Astrocyte (in vitro differentiated cells and primary cell): ENCODE results near the gene FAM185A. TPM values are rescaled to one million over a fixed set of nuclear protein-coding genes. Genes with fewer than 3 reads are reported as not detected.

ENCODE experiments used
- DNase-seq: peaks from one replicate; pipeline ENCODE4 v3.0.0-alpha.2; 2010; ENCODE audit warnings: low read depth
- FAIRE-seq: peaks from 2 replicates; lab custom pipeline; 2011; peaks lifted over from hg19 to GRCh38; lab: Jason Lieb, UNC
- H2AFZ ChIP-seq: 2 replicates; pipeline ENCODE4 v1.6.0; 2012; ENCODE audit warnings: low read depth, low read length, inconsistent platforms
- H3K27ac ChIP-seq: 2 replicates; pipeline ENCODE4 v1.5.1; 2011; ENCODE audit warnings: low read depth, low read length, inconsistent platforms
- H3K27me3 ChIP-seq: 2 replicates; pipeline ENCODE4 v1.6.0; 2011; ENCODE audit warnings: low read length, inconsistent platforms; ENCODE audit not compliant: insufficient read depth
- H3K36me3 ChIP-seq: 2 replicates; pipeline ENCODE4 v1.5.1; 2011; ENCODE audit warnings: low read length, inconsistent platforms; ENCODE audit not compliant: insufficient read depth
- H3K4me1 ChIP-seq: 2 replicates; pipeline ENCODE4 v1.5.1; 2011; ENCODE audit warnings: low read length, inconsistent platforms; ENCODE audit not compliant: insufficient read depth
- H3K4me2 ChIP-seq: 2 replicates; pipeline ENCODE4 v1.6.0; 2012; ENCODE audit warnings: low read length, inconsistent platforms
- H3K4me3 ChIP-seq: 2 replicates; pipeline ENCODE4 v1.5.1; 2011; ENCODE audit warnings: low read depth, mild to moderate bottlenecking, low read length, inconsistent platforms; ENCODE audit not compliant: insufficient read depth
- H3K79me2 ChIP-seq: 2 replicates; pipeline ENCODE4 v1.6.0; 2012; ENCODE audit warnings: mild to moderate bottlenecking, low read length, inconsistent platforms; ENCODE audit not compliant: insufficient read depth
- H3K9ac ChIP-seq: 2 replicates; pipeline ENCODE4 v1.6.0; 2012; ENCODE audit warnings: mild to moderate bottlenecking, low read length, inconsistent platforms
- H3K9me3 ChIP-seq: 2 replicates; pipeline ENCODE4 v1.5.1; 2012; ENCODE audit warnings: low read depth, mild to moderate bottlenecking, low read length, inconsistent platforms; ENCODE audit not compliant: insufficient read depth
- H4K20me1 ChIP-seq: 2 replicates; pipeline ENCODE4 v1.6.0; 2012; ENCODE audit warnings: low read length, inconsistent platforms; ENCODE audit not compliant: insufficient read depth
- H3K27ac Mint-ChIP-seq: one replicate; pipeline ENCODE4 v1.8.0; 2021; ENCODE audit warnings: mild to moderate bottlenecking, mixed read lengths; ENCODE audit not compliant: unreplicated experiment
- H3K27me3 Mint-ChIP-seq: one replicate; pipeline ENCODE4 v1.8.0; 2021; ENCODE audit warnings: low read depth, mixed read lengths; ENCODE audit not compliant: unreplicated experiment
- H3K36me3 Mint-ChIP-seq: one replicate; pipeline ENCODE4 v1.8.0; 2021; ENCODE audit warnings: low read depth, mixed read lengths; ENCODE audit not compliant: unreplicated experiment
- H3K4me1 Mint-ChIP-seq: one replicate; pipeline ENCODE4 v1.8.0; 2021; ENCODE audit warnings: low read depth, mixed read lengths; ENCODE audit not compliant: unreplicated experiment
- H3K4me3 Mint-ChIP-seq: one replicate; pipeline ENCODE4 v1.8.0; 2021; ENCODE audit warnings: mild to moderate bottlenecking, moderate library complexity, mixed read lengths; ENCODE audit not compliant: unreplicated experiment
- H3K9me3 Mint-ChIP-seq: one replicate; pipeline ENCODE4 v1.8.0; 2021; ENCODE audit warnings: mild to moderate bottlenecking, mixed read lengths; ENCODE audit not compliant: unreplicated experiment
- CTCF ChIP-seq: IDR thresholded peaks from 2 replicates; pipeline ENCODE4 v1.5.1; 2011; ENCODE audit warnings: low read depth, mild to moderate bottlenecking, inconsistent platforms, low read length, moderate library complexity; ENCODE audit not compliant: insufficient read depth
- EZH2 ChIP-seq: IDR thresholded peaks from 2 replicates; pipeline ENCODE4 v1.6.1; 2012; ENCODE audit warnings: mild to moderate bottlenecking, low read length, inconsistent platforms; ENCODE audit not compliant: insufficient read depth
- total RNA-seq: library from RNA; stranded (reverse); gene quantifications from 2 replicates; pipeline ENCODE4 v1.2.1, GENCODE V29; 2021

FAM185A gene
- total RNA-seq, 1 donor from 2014 or later = 4.9 TPM

GRCh38 chr7:102843850-102844249, 95.1 kb downstream of the FAM185A start:
- H3K27ac ChIP-seq = no peak overlapping the region

GRCh38 chr7:102845346-102845745, 96.5 kb downstream of the FAM185A start:
- H3K4me3 Mint-ChIP-seq = no peak overlapping the region
- no peak overlapping the region for H3K27ac Mint-ChIP-seq
- Histone ChIP-seq H3K4me3 (no peak overlapping the region), H3K9ac (no peak overlapping the region), H4K20me1 (no peaks in the 10 kb centered on the region), H2AFZ (no peak overlapping the region), H3K79me2 (no peaks in the 10 kb centered on the region), H3K27me3 (no peaks in the 10 kb centered on the region), H3K36me3 (no peaks in the 10 kb centered on the region), H3K4me2 (no peak overlapping the region), H3K4me1 (peaks cover 3% of the 10 kb centered on the region), H3K27ac (no peak overlapping the region), H3K9me3 (no peaks in the 10 kb centered on the region)
- H3K27me3 Mint-ChIP-seq = no peaks in the 10 kb centered on the region
- DNase-seq (no peak), FAIRE-seq (no peak)
- H3K9me3 Mint-ChIP-seq = peaks cover 1% of the 10 kb centered on the region
- TF ChIP-seq CTCF = no peak
- TF ChIP-seq EZH2 = no peak
- peaks cover 4% of the 10 kb centered on the region for H3K36me3 Mint-ChIP-seq
- peaks cover 19% of the 10 kb centered on the region for H3K4me1 Mint-ChIP-seq

More at GRCh38 chr7:102843850-102844249, 95.1 kb downstream of the FAM185A start:
- Histone ChIP-seq H3K4me1 (peaks cover 3% of the 10 kb centered on the region), H3K79me2 (no peaks in the 10 kb centered on the region), H3K9ac (no peak overlapping the region), H4K20me1 (no peaks in the 10 kb centered on the region), H3K27me3 (no peaks in the 10 kb centered on the region), H3K4me3 (no peak overlapping the region), H2AFZ (no peak overlapping the region), H3K9me3 (no peaks in the 10 kb centered on the region), H3K36me3 (no peaks in the 10 kb centered on the region), H3K4me2 (no peak overlapping the region)
- Mint-ChIP-seq H3K4me3 (no peak overlapping the region), H3K27ac (no peak overlapping the region), H3K27me3 (no peaks in the 10 kb centered on the region), H3K36me3 (peaks cover 2% of the 10 kb centered on the region), H3K9me3 (peaks cover 1% of the 10 kb centered on the region), H3K4me1 (peaks cover 19% of the 10 kb centered on the region)
- DNase-seq (no peak), FAIRE-seq (no peak)
- no peak for TF ChIP-seq EZH2
- TF ChIP-seq CTCF = no peak

- no peaks in the 10 kb centered on the region for H4K20me1 ChIP-seq
- Mint-ChIP-seq H3K9me3 (no peaks in the 10 kb centered on the region), H3K4me1 (peaks cover 19% of the 10 kb centered on the region), H3K4me3 (no peak overlapping the region), H3K27ac (no peak overlapping the region), H3K36me3 (peaks cover 4% of the 10 kb centered on the region), H3K27me3 (no peaks in the 10 kb centered on the region)
- no peak overlapping the region for H3K9ac ChIP-seq
- no peaks in the 10 kb centered on the region for H3K36me3 ChIP-seq
- H3K4me1 ChIP-seq = peaks cover 3% of the 10 kb centered on the region
- FAIRE-seq (no peak), DNase-seq (no peak)
- no peaks in the 10 kb centered on the region for H3K27me3 ChIP-seq
- no peaks in the 10 kb centered on the region for H3K9me3 ChIP-seq
- H3K27ac ChIP-seq = no peak overlapping the region
- TF ChIP-seq CTCF = no peak
- TF ChIP-seq EZH2 = no peak
- H2AFZ ChIP-seq = no peak overlapping the region
- no peak overlapping the region for H3K4me2 ChIP-seq
- H3K79me2 ChIP-seq = no peaks in the 10 kb centered on the region
- H3K4me3 ChIP-seq = no peak overlapping the region
Observed at GRCh38 chr7:102849079-102849478, 100.3 kb downstream of the FAM185A start.
